B cell (primary cell): Measurements from ENCODE around the gene THOC5.

Experiments
- EZH2 ChIP-seq: IDR thresholded peaks from 2 replicates; pipeline ENCODE4 v1.6.1; 2012; ENCODE audit warnings: borderline replicate concordance, low read depth, mild to moderate bottlenecking, moderate library complexity, low read length; ENCODE audit not compliant: insufficient read depth, poor library complexity, severe bottlenecking
- TF ChIP-seq, protein P1 (sequence below): fragments of 200-600 bp; IDR thresholded peaks from one replicate; pipeline ENCODE4 v1.8.0; 2022; ENCODE audit warnings: antibody characterized with exemption, mild to moderate bottlenecking

DNA sequence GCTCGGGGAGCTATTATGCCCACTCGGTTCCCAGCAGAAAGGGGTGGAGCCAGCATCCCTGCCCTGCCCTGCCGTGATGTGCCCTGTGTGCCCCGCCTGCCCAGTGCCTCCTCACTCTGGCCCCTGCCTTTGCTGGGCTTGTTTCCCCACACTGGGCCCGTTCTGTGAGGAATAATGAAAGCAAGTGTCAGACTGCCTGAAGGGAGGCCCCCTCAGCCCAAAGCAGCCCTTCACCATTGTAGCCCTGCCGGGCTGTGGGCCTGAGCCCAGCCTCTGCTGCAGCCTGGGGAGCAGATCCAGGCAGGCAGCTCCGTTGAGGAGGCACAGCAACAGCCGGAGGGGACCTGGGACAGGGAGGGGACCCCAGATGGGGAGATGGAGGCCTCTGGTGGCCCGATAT lies 93.8 kb downstream of the THOC5 start:
- TF ChIP-seq, protein P1, sequence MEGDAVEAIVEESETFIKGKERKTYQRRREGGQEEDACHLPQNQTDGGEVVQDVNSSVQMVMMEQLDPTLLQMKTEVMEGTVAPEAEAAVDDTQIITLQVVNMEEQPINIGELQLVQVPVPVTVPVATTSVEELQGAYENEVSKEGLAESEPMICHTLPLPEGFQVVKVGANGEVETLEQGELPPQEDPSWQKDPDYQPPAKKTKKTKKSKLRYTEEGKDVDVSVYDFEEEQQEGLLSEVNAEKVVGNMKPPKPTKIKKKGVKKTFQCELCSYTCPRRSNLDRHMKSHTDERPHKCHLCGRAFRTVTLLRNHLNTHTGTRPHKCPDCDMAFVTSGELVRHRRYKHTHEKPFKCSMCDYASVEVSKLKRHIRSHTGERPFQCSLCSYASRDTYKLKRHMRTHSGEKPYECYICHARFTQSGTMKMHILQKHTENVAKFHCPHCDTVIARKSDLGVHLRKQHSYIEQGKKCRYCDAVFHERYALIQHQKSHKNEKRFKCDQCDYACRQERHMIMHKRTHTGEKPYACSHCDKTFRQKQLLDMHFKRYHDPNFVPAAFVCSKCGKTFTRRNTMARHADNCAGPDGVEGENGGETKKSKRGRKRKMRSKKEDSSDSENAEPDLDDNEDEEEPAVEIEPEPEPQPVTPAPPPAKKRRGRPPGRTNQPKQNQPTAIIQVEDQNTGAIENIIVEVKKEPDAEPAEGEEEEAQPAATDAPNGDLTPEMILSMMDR: no peak
- TF ChIP-seq EZH2: no peak
